NCI-H1930 (cell line): ENCODE data around the gene PHEX.

Experiments used
- DNase-seq, 2 experiments: peaks; one replicate each; lab custom pipeline; 2025; lab: John Stamatoyannopoulos, UW

Gene PHEX

GRCh38 chrX:22150371-22150770 is 118.2 kb downstream of the PHEX start:
- DNase-seq: no peak

GRCh38 chrX:22155126-22155525 is 123.0 kb downstream of the PHEX start:
- no peak for DNase-seq

- no peak for DNase-seq
These were observed 126.9 kb downstream of the PHEX start for GRCh38 chrX:22159071-22159470.

GRCh38 chrX:22163326-22163725 is 131.2 kb downstream of the PHEX start:
- no peak for DNase-seq

- no peak for DNase-seq
These were observed 132.8 kb downstream of the PHEX start for GRCh38 chrX:22164770-22165388.

GRCh38 chrX:22165732-22166457 is 133.8 kb downstream of the PHEX start:
- no peak for DNase-seq

- no peak for DNase-seq
These were observed 139.3 kb downstream of the PHEX start for GRCh38 chrX:22171287-22172060.

GRCh38 chrX:22173966-22174365 is 141.8 kb downstream of the PHEX start:
- DNase-seq: no peak

- no peak for DNase-seq
These were observed 145.9 kb downstream of the PHEX start for GRCh38 chrX:22177950-22178515.

- no peak for DNase-seq
These were observed 152.0 kb downstream of the PHEX start for GRCh38 chrX:22184096-22184495.

- DNase-seq: no peak
These were observed 154.0 kb downstream of the PHEX start for GRCh38 chrX:22186165-22186564.

- peak; percentile 28 to 39 for DNase-seq
These were observed 160.4 kb downstream of the PHEX start for GRCh38 chrX:22192419-22193060.

GRCh38 chrX:22193851-22194659 is 161.9 kb downstream of the PHEX start:
- DNase-seq: no peak

- no peak for DNase-seq
These were observed 162.5 kb downstream of the PHEX start for GRCh38 chrX:22194660-22194945.

GRCh38 chrX:22196149-22196548 is 164.0 kb downstream of the PHEX start:
- no peak for DNase-seq

GRCh38 chrX:22202251-22202650 is 170.1 kb downstream of the PHEX start:
- no peak for DNase-seq

GRCh38 chrX:22203186-22203585 is 171.1 kb downstream of the PHEX start:
- no peak for DNase-seq

GRCh38 chrX:22206781-22207180 is 174.7 kb downstream of the PHEX start:
- peak in 1 of 2 experiments; percentile 4 for DNase-seq

- no peak for DNase-seq
These were observed 188.8 kb downstream of the PHEX start for GRCh38 chrX:22220941-22221340.

- DNase-seq: no peak
These were observed 202.3 kb downstream of the PHEX start for GRCh38 chrX:22234380-22234779.

GRCh38 chrX:22237479-22237878 is 205.4 kb downstream of the PHEX start:
- no peak for DNase-seq

- no peak for DNase-seq
These were observed 214.5 kb downstream of the PHEX start for GRCh38 chrX:22246620-22247019.
